Embryonic facial prominence (tissue), 1 donor: ENCODE data around the gene UCN3.

Experiments used
- DNase-seq: peaks from one replicate; pipeline ENCODE4 v3.0.0-alpha.2; 2016; ENCODE audit errors: extremely low spot score

The UCN3 gene

GRCh38 chr10:5364890-5365338, at the start of gene UCN3:
Gene UCN3 (plus strand): TSS chr10:5364966. CDS start chr10:5373721, 8,755 bp downstream.
- DNase-seq = no peak

- DNase-seq = no peak
These were observed 47.1 kb upstream of the UCN3 start for GRCh38 chr10:5317547-5318107.

- no peak for DNase-seq
These were observed 46.6 kb upstream of the UCN3 start for GRCh38 chr10:5318148-5318547.

- DNase-seq = no peak
These were observed 44.9 kb upstream of the UCN3 start for GRCh38 chr10:5319863-5320262.

- no peak for DNase-seq
These were observed 43.5 kb upstream of the UCN3 start for GRCh38 chr10:5321273-5321672.

GRCh38 chr10:5323446-5323845, 41.3 kb upstream of the UCN3 start:
- no peak for DNase-seq

- no peak for DNase-seq
These were observed 39.7 kb upstream of the UCN3 start for GRCh38 chr10:5325076-5325475.

- DNase-seq = no peak
These were observed 30.4 kb upstream of the UCN3 start for GRCh38 chr10:5334196-5334880.

GRCh38 chr10:5338010-5338409, 26.8 kb upstream of the UCN3 start:
- no peak for DNase-seq

GRCh38 chr10:5343092-5343491, 21.7 kb upstream of the UCN3 start:
- no peak for DNase-seq

- no peak for DNase-seq
These were observed 21.2 kb upstream of the UCN3 start for GRCh38 chr10:5343561-5343960.

- no peak for DNase-seq
These were observed 20.8 kb upstream of the UCN3 start for GRCh38 chr10:5343979-5344378.

GRCh38 chr10:5344746-5345145, 20.0 kb upstream of the UCN3 start:
- no peak for DNase-seq

GRCh38 chr10:5346881-5347280, 17.9 kb upstream of the UCN3 start:
- DNase-seq = no peak

- no peak for DNase-seq
These were observed 15.4 kb upstream of the UCN3 start for GRCh38 chr10:5349362-5349761.

GRCh38 chr10:5354068-5354467, 10.7 kb upstream of the UCN3 start:
- no peak for DNase-seq

GRCh38 chr10:5355594-5356301, 9.0 kb upstream of the UCN3 start:
- DNase-seq = no peak

GRCh38 chr10:5356302-5356763, 8.4 kb upstream of the UCN3 start:
- no peak for DNase-seq

GRCh38 chr10:5360318-5360915, 4.3 kb upstream of the UCN3 start:
- DNase-seq = no peak

GRCh38 chr10:5361966-5362365, 2.8 kb upstream of the UCN3 start:
- no peak for DNase-seq

- DNase-seq = no peak
These were observed 1.9 kb upstream of the UCN3 start for GRCh38 chr10:5362873-5363272.

- DNase-seq = no peak
These were observed 392 bp upstream of the UCN3 start for GRCh38 chr10:5364374-5364773.

- no peak for DNase-seq
These were observed 1.2 kb downstream of the UCN3 start for GRCh38 chr10:5365928-5366327.
